ENCODE results near the gene FNDC11. TPM values are rescaled to one million over a fixed set of nuclear protein-coding genes. Genes with fewer than 3 reads are reported as not detected.

FNDC11 gene
- total and polyA plus RNA-seq, 2 of the 13 experiments (the other 11 are each of a cell fraction or from before 2014, with no cell fraction given), result 0.07 TPM; not detected in 1

GRCh38 chr20:63568170-63568981 lies 14.4 kb downstream of the FNDC11 start:
- Histone ChIP-seq H3K4me1 (ENCODE audit: insufficient read depth, low read length) (peaks cover 8% of the 10 kb centered on the region), H3K79me2 (ENCODE audit: insufficient read depth, low read length) (no peaks in the 10 kb centered on the region), H4K20me1 (ENCODE audit: insufficient read depth, low read length) (peaks cover 2% of the 10 kb centered on the region; the same call in 1 of the 2 replicates), H3K27ac (ENCODE audit: extremely low read length, insufficient read depth, low read length) (no peak overlapping the region), H2AFZ (ENCODE audit: low read length) (no peak overlapping the region), H3K4me3 (replicated peaks in 1 of 3; ENCODE audit: insufficient read depth in 1 of 3, low read depth in 2 of 3, low read length in 3 of 3) (no peak overlapping the region), H3K9ac (ENCODE audit: insufficient read depth, low read depth, low read length) (no peak overlapping the region), H3K36me3 (replicated peaks in 1 of 2; ENCODE audit: control insufficient read depth in 1 of 2, insufficient read depth in 2 of 2, low read length in 2 of 2) (no peaks in the 10 kb centered on the region), H3K9me3 (ENCODE audit: low read length) (no peaks in the 10 kb centered on the region), H3K27me3 (ENCODE audit: control insufficient read depth in 1 of 2, insufficient read depth in 2 of 2, low read length in 2 of 2) (no peaks in the 10 kb centered on the region), H3K4me2 (ENCODE audit: low read depth, low read length) (no peak overlapping the region)
- ATAC-seq (no peak), DNase-seq (ENCODE audit: low spot score) (no peak), FAIRE-seq (no peak)
- CTCF ChIA-PET (ENCODE audit: low intra/inter-chr PET ratio, low total read pairs), result no interaction called here
- in situ Hi-C loops (cut with HindIII; ENCODE audit: extremely low pct_ligation_motif_present, low pct_unique_long_range_greater_than_20kb) (no loop called here), intact Hi-C loops (cut with micrococcal nuclease; ENCODE audit: unreplicated experiment) (no loop called here)
- TF ChIP-seq POLR2G (IDR thresholded peaks at IDR 0.05; ENCODE audit: low read depth, low read length) (0 out of 2 replicates have a peak, but pooled peaks have one; percentile 4), RBFOX2 (IDR thresholded peaks at IDR 0.05; ENCODE audit: low read depth, low read length) (0 out of 2 replicates have a peak, but pooled peaks have one; percentile 23), ZNF513 (CRISPR knock-in tag; conservative IDR thresholded peaks at IDR 0.05) (0 out of 2 replicates have a peak, but pooled peaks have one; percentile 57), KDM2A (CRISPR knock-in tag; IDR thresholded peaks at IDR 0.05; ENCODE audit: borderline replicate concordance, low read depth) (0 out of 2 replicates have a peak, but pooled peaks have one; percentile 9), FIP1L1 (IDR thresholded peaks at IDR 0.05; ENCODE audit: borderline replicate concordance, insufficient read depth, low read depth, low read length) (no peak), MXD1 (CRISPR knock-in tag; IDR thresholded peaks at IDR 0.05) (0 out of 2 replicates have a peak, but pooled peaks have one; percentile 18), ZSCAN12 (CRISPR knock-in tag; IDR thresholded peaks at IDR 0.05) (no peak)
- TF ChIP-seq, protein P1, sequence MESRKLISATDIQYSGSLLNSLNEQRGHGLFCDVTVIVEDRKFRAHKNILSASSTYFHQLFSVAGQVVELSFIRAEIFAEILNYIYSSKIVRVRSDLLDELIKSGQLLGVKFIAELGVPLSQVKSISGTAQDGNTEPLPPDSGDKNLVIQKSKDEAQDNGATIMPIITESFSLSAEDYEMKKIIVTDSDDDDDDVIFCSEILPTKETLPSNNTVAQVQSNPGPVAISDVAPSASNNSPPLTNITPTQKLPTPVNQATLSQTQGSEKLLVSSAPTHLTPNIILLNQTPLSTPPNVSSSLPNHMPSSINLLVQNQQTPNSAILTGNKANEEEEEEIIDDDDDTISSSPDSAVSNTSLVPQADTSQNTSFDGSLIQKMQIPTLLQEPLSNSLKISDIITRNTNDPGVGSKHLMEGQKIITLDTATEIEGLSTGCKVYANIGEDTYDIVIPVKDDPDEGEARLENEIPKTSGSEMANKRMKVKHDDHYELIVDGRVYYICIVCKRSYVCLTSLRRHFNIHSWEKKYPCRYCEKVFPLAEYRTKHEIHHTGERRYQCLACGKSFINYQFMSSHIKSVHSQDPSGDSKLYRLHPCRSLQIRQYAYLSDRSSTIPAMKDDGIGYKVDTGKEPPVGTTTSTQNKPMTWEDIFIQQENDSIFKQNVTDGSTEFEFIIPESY (CRISPR knock-in tag; IDR thresholded peaks at IDR 0.05), result 0 out of 2 replicates have a peak, but pooled peaks have one; percentile 13
- TF ChIP-seq, protein P2, sequence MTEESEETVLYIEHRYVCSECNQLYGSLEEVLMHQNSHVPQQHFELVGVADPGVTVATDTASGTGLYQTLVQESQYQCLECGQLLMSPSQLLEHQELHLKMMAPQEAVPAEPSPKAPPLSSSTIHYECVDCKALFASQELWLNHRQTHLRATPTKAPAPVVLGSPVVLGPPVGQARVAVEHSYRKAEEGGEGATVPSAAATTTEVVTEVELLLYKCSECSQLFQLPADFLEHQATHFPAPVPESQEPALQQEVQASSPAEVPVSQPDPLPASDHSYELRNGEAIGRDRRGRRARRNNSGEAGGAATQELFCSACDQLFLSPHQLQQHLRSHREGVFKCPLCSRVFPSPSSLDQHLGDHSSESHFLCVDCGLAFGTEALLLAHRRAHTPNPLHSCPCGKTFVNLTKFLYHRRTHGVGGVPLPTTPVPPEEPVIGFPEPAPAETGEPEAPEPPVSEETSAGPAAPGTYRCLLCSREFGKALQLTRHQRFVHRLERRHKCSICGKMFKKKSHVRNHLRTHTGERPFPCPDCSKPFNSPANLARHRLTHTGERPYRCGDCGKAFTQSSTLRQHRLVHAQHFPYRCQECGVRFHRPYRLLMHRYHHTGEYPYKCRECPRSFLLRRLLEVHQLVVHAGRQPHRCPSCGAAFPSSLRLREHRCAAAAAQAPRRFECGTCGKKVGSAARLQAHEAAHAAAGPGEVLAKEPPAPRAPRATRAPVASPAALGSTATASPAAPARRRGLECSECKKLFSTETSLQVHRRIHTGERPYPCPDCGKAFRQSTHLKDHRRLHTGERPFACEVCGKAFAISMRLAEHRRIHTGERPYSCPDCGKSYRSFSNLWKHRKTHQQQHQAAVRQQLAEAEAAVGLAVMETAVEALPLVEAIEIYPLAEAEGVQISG (CRISPR knock-in tag; IDR thresholded peaks at IDR 0.05), result no peak
- POLR2A ChIA-PET, result interaction anchor here (0.9 to 1.0 kb wide), 2 partner anchors 11 to 139 kb away, joined by 3 read pairs; partner anchors contain the start of genes ARFRP1 and ZGPAT
- 77% methylated on average over 20 of the region's 43 CpGs for WGBS (ENCODE audit: low lambda C conversion rate)
- BruUV-seq (replicated peaks), result no TSS peak

All from HepG2 (cell line).